NCI-H1105 (cell line): Measurements from ENCODE around the gene XKR8.
"Not testable (repeated sequence)": the region's sequence is repeated elsewhere in the genome, so short reads cannot be mapped to it uniquely, and the experiment has no call there.

ENCODE experiments used
- DNase-seq: peaks from one replicate; lab custom pipeline; 2025; lab: John Stamatoyannopoulos, UW

Gene XKR8

GRCh38 chr1:27990920-27991537, 31.3 kb downstream of the XKR8 start:
- DNase-seq = no peak

- DNase-seq = no peak
Observed at GRCh38 chr1:27992276-27992675, 32.5 kb downstream of the XKR8 start.

DNA sequence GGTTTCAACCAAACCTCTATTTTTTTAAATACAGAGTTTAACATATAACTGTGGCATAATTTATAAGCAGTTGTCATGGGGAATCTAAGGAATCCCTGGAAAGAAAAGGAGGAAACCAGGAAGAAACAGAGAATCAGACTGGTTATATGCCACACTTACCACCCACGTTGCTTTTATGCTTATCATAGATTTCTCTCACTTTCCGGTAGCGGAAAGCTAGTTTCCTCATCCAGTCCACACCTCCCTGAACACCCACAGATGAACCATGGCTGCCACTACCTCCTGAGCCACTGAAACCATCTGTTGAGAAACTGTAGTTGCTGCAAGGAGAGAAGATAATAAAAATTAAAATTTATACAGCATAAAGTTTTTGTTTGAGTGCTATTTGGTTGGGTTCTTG, 33.5 kb downstream of the XKR8 start:
- DNase-seq = no peak

- DNase-seq = no peak
Observed at GRCh38 chr1:27994060-27994459, 34.3 kb downstream of the XKR8 start.

GRCh38 chr1:27994526-27994925, 34.8 kb downstream of the XKR8 start:
- DNase-seq = not testable (repeated sequence)

DNA sequence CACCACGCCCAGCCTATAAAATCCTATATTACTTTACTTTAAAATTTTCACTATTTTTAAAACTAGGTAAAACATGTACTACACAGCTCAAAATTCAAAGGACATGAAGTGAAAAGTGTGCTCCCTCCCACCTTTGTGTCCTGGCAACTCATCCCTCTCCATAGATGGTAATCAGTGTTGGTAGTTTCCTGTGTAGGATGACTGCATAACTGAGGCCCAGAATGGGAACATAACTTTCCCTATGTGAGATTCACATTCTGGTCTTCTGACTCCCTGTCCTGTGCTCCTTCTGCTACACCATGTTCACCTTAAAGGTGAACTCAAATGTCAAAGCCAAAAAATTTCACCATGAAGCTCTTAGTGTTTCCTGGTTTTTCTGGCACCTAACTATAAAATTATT, 39.3 kb downstream of the XKR8 start:
- DNase-seq = no peak

GRCh38 chr1:28002600-28002999, 42.8 kb downstream of the XKR8 start:
- no peak for DNase-seq

- not testable (repeated sequence) for DNase-seq
Observed at GRCh38 chr1:28003117-28003516, 43.3 kb downstream of the XKR8 start.

GRCh38 chr1:28010969-28011368, 51.2 kb downstream of the XKR8 start:
- no peak for DNase-seq
